ENCODE measurements around the gene ARHGEF17.

Gene ARHGEF17

DNA sequence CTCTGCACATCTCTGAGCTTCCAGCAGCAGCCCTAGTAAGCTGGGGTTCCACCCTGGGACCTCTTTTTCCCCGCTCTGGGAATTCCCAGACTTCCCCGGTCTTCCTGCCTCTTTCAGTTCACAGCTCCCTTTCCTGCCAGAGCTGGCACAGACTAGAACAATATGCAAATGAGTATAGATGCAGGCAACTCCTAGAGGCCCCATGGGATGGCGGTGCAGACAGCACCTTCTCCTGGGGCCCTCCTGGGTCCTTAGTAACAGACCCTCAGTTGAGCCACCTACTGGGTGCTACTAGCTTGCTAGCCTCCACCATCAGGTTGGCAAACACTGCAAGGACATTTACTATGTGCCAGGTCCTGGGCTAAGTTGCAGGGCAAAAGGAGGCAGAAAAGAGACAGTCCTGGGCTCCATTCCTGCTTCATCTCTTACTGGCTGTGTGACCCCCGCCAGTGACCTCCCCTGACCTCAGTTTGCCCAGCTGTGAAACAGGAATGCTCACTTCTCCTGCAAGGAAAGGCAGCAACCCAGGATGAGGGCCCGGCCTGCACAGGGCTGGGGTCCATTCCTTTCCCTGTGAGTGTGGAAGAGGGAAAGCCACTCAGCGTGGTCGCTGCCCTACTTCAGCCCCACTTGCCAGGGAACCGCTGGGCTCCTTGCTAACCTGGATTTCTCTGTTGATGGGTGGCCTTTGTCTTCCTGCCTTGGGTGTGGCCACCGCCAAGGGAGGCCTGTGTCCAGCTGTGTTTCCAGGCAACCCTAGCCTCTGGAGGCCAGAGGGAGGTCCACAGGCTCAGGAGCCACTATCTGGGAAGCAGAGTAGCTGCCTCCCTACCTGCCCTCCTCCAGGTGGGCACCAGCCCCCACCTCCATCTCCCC is 75.4 kb downstream of the ARHGEF17 start:
- Histone ChIP-seq H3K9me3 (ENCODE audit: control insufficient read depth, low read length) (no peaks in the 10 kb centered on the region), H3K4me3 (ENCODE audit: insufficient read depth, low read depth, low read length) (no peak overlapping the region), H3K27ac (ENCODE audit: insufficient read depth, low read depth, low read length, poor library complexity, severe bottlenecking) (no peak overlapping the region), H3K36me3 (ENCODE audit: control insufficient read depth, insufficient read depth, low read length) (no peaks in the 10 kb centered on the region), H3K27me3 (ENCODE audit: control insufficient read depth, insufficient read depth, low read length, poor library complexity, severe bottlenecking) (no peaks in the 10 kb centered on the region), H3K4me1 (ENCODE audit: control insufficient read depth, insufficient read depth, low read length) (peaks cover 29% of the 10 kb centered on the region)
- WGBS, 2 experiments: 77 to 78% methylated on average over 9 of the region's 9 CpGs

DNA sequence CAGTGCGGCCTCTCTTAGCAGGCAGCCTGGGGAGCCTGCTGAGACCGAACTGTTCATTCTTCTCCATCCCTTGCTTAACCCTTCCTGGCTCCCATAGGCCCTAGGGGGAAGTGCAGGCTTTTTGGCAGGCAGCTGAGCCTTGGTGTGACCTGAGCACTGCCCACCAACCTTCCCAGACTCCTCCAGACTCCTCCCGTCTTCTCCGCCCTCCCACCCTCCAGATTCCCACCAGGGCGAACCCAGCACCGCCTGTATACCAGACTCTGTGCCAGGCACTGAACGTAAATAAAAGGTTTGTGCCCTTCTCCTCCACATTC is 76.0 kb downstream of the ARHGEF17 start:
- H3K4me3 ChIP-seq (ENCODE audit: insufficient read depth, low read depth, low read length): no peak overlapping the region
- H3K27me3 ChIP-seq (ENCODE audit: control insufficient read depth, insufficient read depth, low read length, poor library complexity, severe bottlenecking): no peaks in the 10 kb centered on the region
- H3K27ac ChIP-seq (ENCODE audit: insufficient read depth, low read depth, low read length, poor library complexity, severe bottlenecking): no peak overlapping the region
- WGBS, 2 experiments: 86 to 90% methylated on average over 7 of the region's 7 CpGs
- H3K4me1 ChIP-seq (ENCODE audit: control insufficient read depth, insufficient read depth, low read length): peaks cover 29% of the 10 kb centered on the region
- H3K36me3 ChIP-seq (ENCODE audit: control insufficient read depth, insufficient read depth, low read length): no peaks in the 10 kb centered on the region
- no peaks in the 10 kb centered on the region for H3K9me3 ChIP-seq (ENCODE audit: control insufficient read depth, low read length)

DNA sequence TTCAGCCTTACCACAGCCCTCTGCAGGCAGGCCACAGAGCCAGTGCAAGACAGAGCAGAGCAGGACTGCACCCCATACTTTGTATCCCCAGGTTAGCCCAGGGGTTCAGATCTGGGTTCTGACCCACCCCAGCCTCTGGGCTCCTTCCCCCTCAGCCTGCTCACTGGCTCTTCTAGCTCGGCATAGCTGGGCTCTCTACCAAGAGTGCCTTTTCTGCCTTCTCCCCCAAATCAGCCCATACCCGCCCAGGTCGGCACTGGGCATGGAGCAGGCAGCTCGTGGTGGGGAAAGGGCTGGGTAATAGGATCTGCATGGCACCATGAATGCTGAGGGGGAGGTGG is 76.4 kb downstream of the ARHGEF17 start:
- no peaks in the 10 kb centered on the region for H3K9me3 ChIP-seq (ENCODE audit: control insufficient read depth, low read length)
- WGBS, 2 experiments: 89 to 92% methylated on average over 4 of the region's 4 CpGs
- H3K27me3 ChIP-seq (ENCODE audit: control insufficient read depth, insufficient read depth, low read length, poor library complexity, severe bottlenecking): no peaks in the 10 kb centered on the region
- H3K4me3 ChIP-seq (ENCODE audit: insufficient read depth, low read depth, low read length): no peak overlapping the region
- no peak overlapping the region for H3K27ac ChIP-seq (ENCODE audit: insufficient read depth, low read depth, low read length, poor library complexity, severe bottlenecking)
- H3K4me1 ChIP-seq (ENCODE audit: control insufficient read depth, insufficient read depth, low read length): peaks cover 29% of the 10 kb centered on the region
- no peaks in the 10 kb centered on the region for H3K36me3 ChIP-seq (ENCODE audit: control insufficient read depth, insufficient read depth, low read length)

GRCh38 chr11:73384872-73385689 is 77.0 kb downstream of the ARHGEF17 start:
- no peaks in the 10 kb centered on the region for H3K27me3 ChIP-seq (ENCODE audit: control insufficient read depth, insufficient read depth, low read length, poor library complexity, severe bottlenecking)
- 84 to 86% methylated on average over 20 to 21 of the region's 21 CpGs for WGBS, 2 experiments
- H3K4me1 ChIP-seq (ENCODE audit: control insufficient read depth, insufficient read depth, low read length): peaks cover 29% of the 10 kb centered on the region
- H3K4me3 ChIP-seq (ENCODE audit: insufficient read depth, low read depth, low read length): no peak overlapping the region
- no peaks in the 10 kb centered on the region for H3K9me3 ChIP-seq (ENCODE audit: control insufficient read depth, low read length)
- no peaks in the 10 kb centered on the region for H3K36me3 ChIP-seq (ENCODE audit: control insufficient read depth, insufficient read depth, low read length)
- H3K27ac ChIP-seq (ENCODE audit: insufficient read depth, low read depth, low read length, poor library complexity, severe bottlenecking): no peak overlapping the region

DNA sequence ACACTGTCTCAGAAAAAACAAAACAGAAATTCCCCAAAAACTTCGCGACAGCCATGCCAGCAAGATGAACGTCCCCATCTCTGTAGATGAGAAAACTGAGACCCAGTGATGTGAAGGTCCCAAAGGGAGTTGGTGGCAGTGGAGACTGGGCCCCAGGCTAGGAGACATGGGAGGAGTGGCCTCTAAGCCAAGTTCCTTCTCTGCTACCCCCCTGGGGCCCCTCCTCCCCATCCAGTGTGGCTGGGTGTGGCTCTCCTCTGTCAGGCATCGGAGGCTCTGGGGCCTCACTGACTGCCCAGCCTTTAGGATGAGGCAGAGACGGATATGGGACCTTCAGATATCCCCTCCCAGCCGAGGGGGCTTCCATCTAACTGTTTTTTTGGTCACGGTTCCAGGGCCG is 77.9 kb downstream of the ARHGEF17 start:
- H3K27me3 ChIP-seq (ENCODE audit: control insufficient read depth, insufficient read depth, low read length, poor library complexity, severe bottlenecking): no peaks in the 10 kb centered on the region
- WGBS, 2 experiments: 91 to 93% methylated on average over 8 of the region's 8 CpGs
- H3K9me3 ChIP-seq (ENCODE audit: control insufficient read depth, low read length): no peaks in the 10 kb centered on the region
- no peaks in the 10 kb centered on the region for H3K36me3 ChIP-seq (ENCODE audit: control insufficient read depth, insufficient read depth, low read length)
- no peak overlapping the region for H3K4me3 ChIP-seq (ENCODE audit: insufficient read depth, low read depth, low read length)
- H3K27ac ChIP-seq (ENCODE audit: insufficient read depth, low read depth, low read length, poor library complexity, severe bottlenecking): no peak overlapping the region
- H3K4me1 ChIP-seq (ENCODE audit: control insufficient read depth, insufficient read depth, low read length): peaks cover 29% of the 10 kb centered on the region

DNA sequence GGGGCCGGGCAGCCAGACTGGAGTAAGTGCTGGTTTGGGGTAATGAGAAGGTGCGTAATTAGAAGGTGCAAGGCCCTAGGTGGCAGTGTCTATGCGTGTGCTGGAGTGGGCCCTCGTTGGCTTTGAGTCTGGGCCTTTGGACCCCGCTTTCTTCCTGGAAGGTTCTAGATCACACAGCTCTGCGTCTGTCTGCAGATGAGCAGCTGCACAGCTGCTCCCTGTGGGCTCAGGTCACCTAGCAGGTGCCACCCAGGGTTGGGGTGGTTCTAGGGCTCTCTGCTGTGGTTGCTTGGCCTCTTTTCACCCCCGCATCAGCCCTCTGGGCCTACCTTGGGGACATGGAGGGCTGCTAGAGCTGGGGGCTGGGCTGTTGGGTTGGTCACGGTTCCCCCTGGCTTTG is 78.5 kb downstream of the ARHGEF17 start:
- Histone ChIP-seq H3K27ac (ENCODE audit: insufficient read depth, low read depth, low read length, poor library complexity, severe bottlenecking) (no peak overlapping the region), H3K4me3 (ENCODE audit: insufficient read depth, low read depth, low read length) (no peak overlapping the region), H3K36me3 (ENCODE audit: control insufficient read depth, insufficient read depth, low read length) (no peaks in the 10 kb centered on the region), H3K4me1 (ENCODE audit: control insufficient read depth, insufficient read depth, low read length) (peaks cover 29% of the 10 kb centered on the region), H3K27me3 (ENCODE audit: control insufficient read depth, insufficient read depth, low read length, poor library complexity, severe bottlenecking) (no peaks in the 10 kb centered on the region), H3K9me3 (ENCODE audit: control insufficient read depth, low read length) (no peaks in the 10 kb centered on the region)
- WGBS, 2 experiments: 96% methylated on average over 8 of the region's 8 CpGs

GRCh38 chr11:73387594-73388264 is 79.7 kb downstream of the ARHGEF17 start:
- H3K9me3 ChIP-seq (ENCODE audit: control insufficient read depth, low read length): no peaks in the 10 kb centered on the region
- 81 to 83% methylated on average over 21 of the region's 21 CpGs for WGBS, 2 experiments
- H3K27ac ChIP-seq (ENCODE audit: insufficient read depth, low read depth, low read length, poor library complexity, severe bottlenecking): no peak overlapping the region
- H3K4me3 ChIP-seq (ENCODE audit: insufficient read depth, low read depth, low read length): no peak overlapping the region
- H3K4me1 ChIP-seq (ENCODE audit: control insufficient read depth, insufficient read depth, low read length): peaks cover 29% of the 10 kb centered on the region
- H3K27me3 ChIP-seq (ENCODE audit: control insufficient read depth, insufficient read depth, low read length, poor library complexity, severe bottlenecking): no peaks in the 10 kb centered on the region
- no peaks in the 10 kb centered on the region for H3K36me3 ChIP-seq (ENCODE audit: control insufficient read depth, insufficient read depth, low read length)

GRCh38 chr11:73388265-73389133 is 80.4 kb downstream of the ARHGEF17 start:
- Histone ChIP-seq H3K36me3 (ENCODE audit: control insufficient read depth, insufficient read depth, low read length) (no peaks in the 10 kb centered on the region), H3K4me1 (ENCODE audit: control insufficient read depth, insufficient read depth, low read length) (peaks cover 25% of the 10 kb centered on the region), H3K27me3 (ENCODE audit: control insufficient read depth, insufficient read depth, low read length, poor library complexity, severe bottlenecking) (no peaks in the 10 kb centered on the region), H3K4me3 (ENCODE audit: insufficient read depth, low read depth, low read length) (no peak overlapping the region), H3K9me3 (ENCODE audit: control insufficient read depth, low read length) (no peaks in the 10 kb centered on the region), H3K27ac (ENCODE audit: insufficient read depth, low read depth, low read length, poor library complexity, severe bottlenecking) (no peak overlapping the region)
- WGBS, 2 experiments: 89 to 90% methylated on average over 23 of the region's 23 CpGs

DNA sequence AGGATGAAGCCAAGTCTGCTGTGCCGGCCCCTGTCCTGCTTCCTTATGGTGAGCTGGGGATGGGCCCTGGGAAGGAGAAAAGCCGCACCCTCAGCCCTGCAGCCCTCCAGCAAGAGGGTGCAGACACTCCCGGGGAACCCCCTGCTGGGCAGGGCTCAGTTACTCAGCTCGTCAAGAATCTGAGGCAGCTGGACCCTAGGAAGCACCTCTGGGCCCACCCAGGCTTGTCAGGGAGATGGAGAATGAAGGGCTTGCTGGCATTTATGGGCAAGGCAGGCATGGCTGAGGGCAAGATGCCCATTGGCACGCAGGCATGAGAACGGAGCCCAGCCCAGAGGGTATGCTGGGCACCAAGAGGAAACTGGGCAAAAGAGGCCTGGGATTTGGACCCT is 81.1 kb downstream of the ARHGEF17 start:
- H3K9me3 ChIP-seq (ENCODE audit: control insufficient read depth, low read length): no peaks in the 10 kb centered on the region
- H3K4me3 ChIP-seq (ENCODE audit: insufficient read depth, low read depth, low read length): no peak overlapping the region
- WGBS, 2 experiments: 87 to 90% methylated on average over 6 of the region's 6 CpGs
- peaks cover 19% of the 10 kb centered on the region for H3K4me1 ChIP-seq (ENCODE audit: control insufficient read depth, insufficient read depth, low read length)
- H3K36me3 ChIP-seq (ENCODE audit: control insufficient read depth, insufficient read depth, low read length): no peaks in the 10 kb centered on the region
- no peaks in the 10 kb centered on the region for H3K27me3 ChIP-seq (ENCODE audit: control insufficient read depth, insufficient read depth, low read length, poor library complexity, severe bottlenecking)
- H3K27ac ChIP-seq (ENCODE audit: insufficient read depth, low read depth, low read length, poor library complexity, severe bottlenecking): no peak overlapping the region

Data from ectodermal cell (in vitro differentiated cells).